Activated naive CD4-positive, alpha-beta T cell treated with anti-CD3 and anti-CD28 coated beads for 36 hours (primary cell): ENCODE measurements around the gene VILL. TPM values are rescaled to one million over a fixed set of nuclear protein-coding genes. Genes with fewer than 3 reads are reported as not detected.
"Not testable (repeated sequence)": the region's sequence is repeated elsewhere in the genome, so short reads cannot be mapped to it uniquely, and the experiment has no call there.

Source experiments
- CTCF ChIA-PET: fragments of 350-600 bp; sonication (Branson Sonifier 250); formaldehyde crosslinking; loops from one replicate; lab custom pipeline; 2021; ENCODE audit warnings: antibody characterized with exemption; lab: Charles Lee
- DNase-seq: peaks from one replicate; pipeline ENCODE4 v3.0.0-alpha.2; 2020
- H3K27ac Mint-ChIP-seq: one replicate; pipeline ENCODE4 v1.8.0; 2021; ENCODE audit warnings: mild to moderate bottlenecking, mixed read lengths
- H3K27me3 Mint-ChIP-seq: one replicate; pipeline ENCODE4 v1.8.0; 2021; ENCODE audit warnings: low read depth, mixed read lengths
- H3K36me3 Mint-ChIP-seq: one replicate; pipeline ENCODE4 v1.8.0; 2021; ENCODE audit warnings: low read depth, mixed read lengths
- H3K4me1 Mint-ChIP-seq: one replicate; pipeline ENCODE4 v1.8.0; 2021; ENCODE audit warnings: low read depth, mixed read lengths
- H3K4me3 Mint-ChIP-seq: one replicate; pipeline ENCODE4 v1.8.0; 2021; ENCODE audit warnings: mild to moderate bottlenecking, moderate library complexity, mixed read lengths
- H3K9me3 Mint-ChIP-seq: one replicate; pipeline ENCODE4 v1.8.0; 2021; ENCODE audit warnings: mixed read lengths
- intact Hi-C: fragments of 100-400 bp; cut with micrococcal nuclease; formaldehyde crosslinking; loops from one replicate; pipeline ENCODE4 v1.15.1; 2023
- total RNA-seq, 2 experiments: library from RNA; stranded (reverse); gene quantifications; one replicate each; pipeline ENCODE4 v1.2.3, GENCODE V29; 2021

Gene VILL
- total RNA-seq, 2 experiments from 2014 or later: 13.7 to 14.2 TPM

DNA sequence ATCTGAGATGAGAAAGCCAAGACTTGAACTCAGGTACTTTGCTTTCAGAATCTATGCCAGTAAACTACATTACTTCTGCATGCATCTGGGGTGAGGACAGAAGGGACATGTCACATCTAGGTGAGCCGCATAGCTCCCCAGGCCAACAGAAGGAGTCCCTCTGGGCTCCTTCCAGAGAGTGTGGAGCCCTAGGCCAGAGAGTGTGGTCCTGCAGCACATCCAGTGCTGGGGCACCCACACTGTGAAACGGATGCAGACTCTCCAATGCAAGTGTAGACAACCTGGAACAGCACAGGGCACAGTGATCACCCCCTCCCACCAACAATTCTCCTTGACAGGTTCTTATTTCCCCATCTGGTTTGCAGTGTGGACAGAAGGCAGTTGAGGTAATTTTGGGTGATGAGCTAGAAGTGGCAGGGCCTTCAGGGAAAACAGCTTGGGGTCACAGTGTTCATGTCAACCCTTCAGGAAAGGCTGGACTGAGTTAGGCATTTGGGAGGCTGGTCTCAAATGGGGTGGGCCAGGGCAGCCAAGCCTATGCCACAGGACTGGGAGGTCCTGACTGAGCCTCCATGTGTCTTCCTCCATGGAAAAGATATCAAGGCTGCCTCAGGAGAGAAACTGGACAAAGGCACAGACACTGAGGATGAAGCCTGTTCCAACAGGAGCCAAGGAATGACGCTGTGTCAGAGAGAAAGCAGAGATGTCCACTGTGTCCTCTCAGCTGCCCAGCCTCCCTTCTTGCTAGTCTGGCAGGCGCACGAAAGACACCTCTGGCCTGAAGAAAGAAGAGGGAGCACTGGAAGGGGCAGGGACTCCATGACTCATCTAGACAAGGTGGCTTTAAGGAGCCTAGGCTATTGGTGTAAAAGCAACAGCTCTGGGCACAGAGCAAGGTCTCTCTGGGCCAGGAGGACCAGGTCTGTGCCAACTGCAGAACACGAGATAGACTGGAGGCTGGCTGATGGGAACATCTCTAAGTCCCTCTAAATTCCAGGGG, 37.2 kb downstream of the VILL start:
- CTCF ChIA-PET: no interaction called here
- Mint-ChIP-seq H3K4me1 (peaks cover 30% of the 10 kb centered on the region), H3K9me3 (no peaks in the 10 kb centered on the region), H3K27ac (no peak overlapping the region), H3K4me3 (peak overlapping the region; percentile 40), H3K27me3 (peaks cover 9% of the 10 kb centered on the region), H3K36me3 (no peaks in the 10 kb centered on the region)
- no peak for DNase-seq
- intact Hi-C loops: no loop called here

GRCh38 chr3:38028621-38029361, 38.2 kb downstream of the VILL start:
- H3K4me1 Mint-ChIP-seq: peaks cover 27% of the 10 kb centered on the region
- intact Hi-C loops: no loop called here
- H3K27ac Mint-ChIP-seq: no peak overlapping the region
- no peaks in the 10 kb centered on the region for H3K9me3 Mint-ChIP-seq
- CTCF ChIA-PET: interaction anchor here (1.0 kb wide), 1 partner anchor 55 kb away, joined by 4 read pairs; no protein-coding TSS in a partner anchor
- H3K27me3 Mint-ChIP-seq: peaks cover 9% of the 10 kb centered on the region
- H3K36me3 Mint-ChIP-seq: no peaks in the 10 kb centered on the region
- no peak for DNase-seq
- peak overlapping the region; percentile 40 for H3K4me3 Mint-ChIP-seq

DNA sequence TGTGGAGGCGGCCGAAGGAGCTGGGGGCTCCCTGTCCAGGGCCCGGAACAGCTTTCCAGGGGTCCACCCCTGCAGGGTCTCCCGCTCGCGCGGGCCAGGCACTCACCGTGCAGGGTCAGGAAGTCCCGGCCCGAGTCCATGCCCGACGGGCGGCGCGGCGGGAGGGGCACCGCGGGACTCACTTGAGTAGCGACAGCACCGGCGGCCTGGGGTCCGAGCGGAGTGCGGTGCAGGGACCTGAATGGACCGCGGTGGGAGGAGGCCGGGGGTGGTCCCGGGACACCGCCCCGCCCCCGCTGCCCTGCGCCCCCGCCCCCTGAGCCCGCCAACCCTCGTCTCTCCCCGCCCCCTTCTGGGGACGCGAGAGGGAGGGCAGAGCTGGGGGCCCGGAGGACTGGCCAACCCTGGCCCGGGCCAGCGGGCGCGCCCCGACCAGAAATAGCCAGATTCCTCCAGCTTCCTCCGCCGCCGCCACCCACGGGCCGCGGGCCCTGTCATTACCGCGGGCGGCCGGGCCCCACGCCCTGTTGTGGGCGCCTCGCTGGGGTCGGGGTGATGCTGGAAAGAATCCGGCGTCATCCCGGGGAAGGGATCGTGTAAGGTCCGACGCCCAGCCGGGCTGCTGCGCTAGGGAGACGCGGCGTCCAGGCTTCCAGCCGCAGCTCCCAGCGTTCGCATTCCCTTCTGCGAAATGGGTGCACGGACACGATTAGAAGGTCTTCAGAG, 39.0 kb downstream of the VILL start, which contains the start of gene PLCD1:
Gene PLCD1 (minus strand): TSS at position 243 of the 726 bp plus-strand sequence. CDS start 103 bp downstream, at position 140.
- no peak within 1 kb of the TSS for H3K27ac Mint-ChIP-seq
- no peaks in the 10 kb centered on the region for H3K36me3 Mint-ChIP-seq
- H3K9me3 Mint-ChIP-seq: no peaks in the 10 kb centered on the region
- H3K27me3 Mint-ChIP-seq: peaks cover 12% of the 10 kb centered on the region
- intact Hi-C loops: no loop called here
- peak within 1 kb of the TSS; percentile 48 for H3K4me3 Mint-ChIP-seq
- peak; percentile 29 for DNase-seq
- CTCF ChIA-PET: interaction anchor here (1.0 kb wide), 1 partner anchor 56 kb away, joined by 4 read pairs; no protein-coding TSS in a partner anchor
- H3K4me1 Mint-ChIP-seq: peaks cover 23% of the 10 kb centered on the region

- Mint-ChIP-seq H3K9me3 (no peaks in the 10 kb centered on the region), H3K27ac (no peak overlapping the region), H3K27me3 (peaks cover 14% of the 10 kb centered on the region), H3K4me3 (peak overlapping the region; percentile 48), H3K36me3 (no peaks in the 10 kb centered on the region), H3K4me1 (peaks cover 21% of the 10 kb centered on the region)
- CTCF ChIA-PET: no interaction called here
- no peak for DNase-seq
- intact Hi-C loops: loop anchor here (1.0 kb wide), 1 partner anchor 9 kb away; the partner anchor contains the start of gene DLEC1
Observed at GRCh38 chr3:38030126-38031021, 39.8 kb downstream of the VILL start.

- intact Hi-C loops: loop anchor here (1.0 kb wide), 1 partner anchor 8 kb away; the partner anchor contains the start of gene DLEC1
- Mint-ChIP-seq H3K36me3 (no peaks in the 10 kb centered on the region), H3K9me3 (no peaks in the 10 kb centered on the region), H3K27ac (no peak overlapping the region), H3K4me3 (peak overlapping the region; percentile 2), H3K27me3 (peaks cover 14% of the 10 kb centered on the region), H3K4me1 (peaks cover 15% of the 10 kb centered on the region)
- CTCF ChIA-PET: no interaction called here
- DNase-seq: peak; percentile 28
Observed at GRCh38 chr3:38031022-38031994, 40.7 kb downstream of the VILL start.

DNA sequence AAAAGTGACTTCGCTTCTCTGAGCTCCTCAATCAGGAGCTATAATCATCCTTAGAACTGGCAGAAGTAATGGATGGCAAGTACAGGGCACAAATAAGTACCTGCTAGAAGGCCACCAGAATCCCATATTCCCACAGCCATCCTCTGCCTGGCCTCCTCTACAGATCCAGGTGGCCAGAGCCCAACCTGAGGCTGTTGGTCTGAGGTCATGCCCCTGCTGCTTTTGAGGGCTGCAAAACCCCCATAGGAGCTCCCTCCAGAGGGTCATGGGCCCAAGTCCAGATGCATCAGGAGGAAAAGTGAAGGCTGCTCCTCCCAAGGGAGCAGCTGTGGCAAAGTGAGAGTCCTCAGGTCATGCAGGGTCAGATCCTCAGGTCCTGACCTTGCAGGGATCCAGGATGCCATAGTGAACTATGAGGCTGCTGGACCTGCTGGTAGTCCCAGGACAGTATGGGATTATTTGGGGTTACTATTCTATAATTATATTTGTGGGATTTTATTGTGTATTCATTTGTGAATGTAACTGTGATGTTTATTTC, 41.8 kb downstream of the VILL start:
- Mint-ChIP-seq H3K36me3 (no peaks in the 10 kb centered on the region), H3K9me3 (no peaks in the 10 kb centered on the region), H3K4me1 (peaks cover 15% of the 10 kb centered on the region), H3K27ac (no peak overlapping the region), H3K4me3 (no peak overlapping the region), H3K27me3 (peaks cover 14% of the 10 kb centered on the region)
- intact Hi-C loops: no loop called here
- CTCF ChIA-PET: no interaction called here
- no peak for DNase-seq

DNA sequence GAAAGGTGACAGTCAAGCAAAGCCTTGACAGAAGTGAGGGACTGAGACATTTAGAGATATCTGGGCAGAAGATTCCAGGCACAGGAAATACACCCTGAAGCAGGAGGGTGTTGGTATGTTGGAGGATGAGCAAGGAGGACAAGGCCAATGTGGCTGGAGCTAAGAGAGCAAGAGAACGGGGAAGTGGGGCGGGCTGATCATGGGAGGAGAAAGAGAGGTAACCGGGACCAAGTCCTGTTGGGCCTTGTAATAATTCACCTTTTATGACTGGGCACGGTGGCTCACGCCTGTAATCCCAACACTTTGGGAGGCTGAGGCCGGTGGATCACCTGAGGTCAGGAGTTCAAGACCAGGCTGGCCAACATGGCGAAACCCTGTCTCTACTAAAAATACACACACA, 43.0 kb downstream of the VILL start:
- CTCF ChIA-PET, intact Hi-C loops, H3K27ac Mint-ChIP-seq: not testable (repeated sequence)

GRCh38 chr3:38034335-38034734, 43.7 kb downstream of the VILL start:
- DNase-seq, H3K4me3 Mint-ChIP-seq, H3K36me3 Mint-ChIP-seq, intact Hi-C loops, H3K27ac Mint-ChIP-seq, H3K9me3 Mint-ChIP-seq: not testable (repeated sequence)
- Mint-ChIP-seq H3K27me3 (peaks cover 11% of the 10 kb centered on the region), H3K4me1 (peaks cover 28% of the 10 kb centered on the region)
- CTCF ChIA-PET: interaction anchor here (0.7 kb wide), 1 partner anchor 38 kb away, joined by 3 read pairs; no protein-coding TSS in a partner anchor

More for the DNA sequence above, 43.0 kb downstream of the VILL start:
- H3K36me3 Mint-ChIP-seq, H3K4me3 Mint-ChIP-seq, H3K9me3 Mint-ChIP-seq, DNase-seq: not testable (repeated sequence)
- H3K27me3 Mint-ChIP-seq: peaks cover 11% of the 10 kb centered on the region
- H3K4me1 Mint-ChIP-seq: peaks cover 20% of the 10 kb centered on the region

- intact Hi-C loops: loop anchor here (5.0 kb wide), 1 partner anchor 416 kb away; the partner anchor contains the start of gene ACVR2B
- CTCF ChIA-PET: no interaction called here
- Mint-ChIP-seq H3K4me3 (no peak overlapping the region), H3K27me3 (peaks cover 4% of the 10 kb centered on the region), H3K9me3 (peaks cover 10% of the 10 kb centered on the region), H3K4me1 (peaks cover 31% of the 10 kb centered on the region), H3K27ac (no peak overlapping the region), H3K36me3 (peaks cover 7% of the 10 kb centered on the region)
- no peak for DNase-seq
Observed at GRCh38 chr3:38036286-38036685, 45.7 kb downstream of the VILL start.

DNA sequence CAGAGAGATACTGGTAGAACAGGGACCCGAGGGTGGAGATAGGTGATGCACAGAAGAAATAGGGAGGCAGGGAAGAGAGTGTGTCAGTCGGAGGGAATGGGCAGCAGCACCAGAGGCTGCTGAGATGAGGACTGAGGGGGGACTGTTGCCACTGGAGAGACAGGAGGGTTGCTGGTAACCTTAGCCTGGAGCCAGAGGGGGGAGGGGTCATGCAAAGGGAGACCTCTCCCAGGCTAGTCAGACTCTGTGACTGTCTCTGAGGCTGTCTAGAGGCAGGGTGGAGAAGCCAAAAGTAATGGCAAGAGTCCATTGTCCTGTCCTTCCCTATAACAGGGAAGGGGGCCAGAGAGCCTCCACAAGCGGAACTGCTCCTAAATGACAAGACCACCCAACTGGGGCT, 46.3 kb downstream of the VILL start:
- Mint-ChIP-seq H3K27me3 (peaks cover 4% of the 10 kb centered on the region), H3K4me1 (peaks cover 28% of the 10 kb centered on the region), H3K27ac (no peak overlapping the region), H3K4me3 (no peak overlapping the region), H3K36me3 (peaks cover 7% of the 10 kb centered on the region), H3K9me3 (peaks cover 10% of the 10 kb centered on the region)
- intact Hi-C loops: loop anchor here (5.0 kb wide), 1 partner anchor 415 kb away; the partner anchor contains the start of gene ACVR2B
- no peak for DNase-seq
- CTCF ChIA-PET: no interaction called here
